ENCODE measurements around the gene MGARP. TPM values are rescaled to one million over a fixed set of nuclear protein-coding genes. Genes with fewer than 3 reads are reported as not detected.
A peak's percentile ranks its signal among the peaks of the same experiment; 100 is the strongest.
"Not testable (repeated sequence)": the region's sequence is repeated elsewhere in the genome, so short reads cannot be mapped to it uniquely, and the experiment has no call there.

MGARP gene
- total RNA-seq (2022) (not detected in 2 replicates), Bru-seq, nascent RNA (percentile 19 among the genes with signal in this experiment), BruChase-seq, experiment 1, labeled RNA remaining after a 6-hour chase (percentile 17 among the genes with signal in this experiment), BruChase-seq, experiment 2, labeled RNA remaining after a 2-hour chase (percentile 21 among the genes with signal in this experiment)
- long read RNA-seq = 0 reads

GRCh38 chr4:139279760-139280620 lies at the start of gene MGARP:
MGARP (minus strand) TSS chr4:139280225; CDS start chr4:139280158, 67 bp downstream.
- intact Hi-C loops (cut with micrococcal nuclease; ENCODE audit: unreplicated experiment) = no loop called here
- CTCF ChIA-PET = no interaction called here
- peak within 1 kb of the TSS; percentile 58 for H3K4me3 Mint-ChIP-seq (ENCODE audit: low read depth, unreplicated experiment)

GRCh38 chr4:139329665-139330200 lies 49.7 kb upstream of the MGARP start:
- H3K9me3 Mint-ChIP-seq (ENCODE audit: low read depth, unreplicated experiment) = no peaks in the 10 kb centered on the region
- CTCF ChIA-PET = no interaction called here
- BruUV-seq (replicated peaks) = no TSS peak
- peaks cover 10% of the 10 kb centered on the region for H3K36me3 Mint-ChIP-seq (ENCODE audit: insufficient read depth, unreplicated experiment)
- H3K4me1 Mint-ChIP-seq (ENCODE audit: low read depth, unreplicated experiment) = peaks cover 21% of the 10 kb centered on the region
- no peak overlapping the region for H3K27ac Mint-ChIP-seq (ENCODE audit: unreplicated experiment)
- intact Hi-C loops (cut with micrococcal nuclease; ENCODE audit: unreplicated experiment) = no loop called here
- H3K27me3 Mint-ChIP-seq (ENCODE audit: unreplicated experiment) = no peaks in the 10 kb centered on the region
- DNase-seq = no peak
- H3K4me3 Mint-ChIP-seq (ENCODE audit: low read depth, unreplicated experiment) = no peak overlapping the region
- no peak for TF ChIP-seq CTCF (IDR thresholded peaks at IDR 0.05; ENCODE audit: unreplicated experiment)

More at GRCh38 chr4:139279760-139280620, at the start of gene MGARP:
- H3K36me3 Mint-ChIP-seq (ENCODE audit: insufficient read depth, unreplicated experiment) = peaks cover 7% of the 10 kb centered on the region
- H3K27me3 Mint-ChIP-seq (ENCODE audit: unreplicated experiment) = peaks cover 12% of the 10 kb centered on the region
- H3K9me3 Mint-ChIP-seq (ENCODE audit: low read depth, unreplicated experiment) = no peaks in the 10 kb centered on the region
- DNase-seq = peak; percentile 1
- no TSS peak for BruUV-seq (replicated peaks)
- no peak for TF ChIP-seq CTCF (IDR thresholded peaks at IDR 0.05; ENCODE audit: unreplicated experiment)
- no peak within 1 kb of the TSS for H3K27ac Mint-ChIP-seq (ENCODE audit: unreplicated experiment)
- H3K4me1 Mint-ChIP-seq (ENCODE audit: low read depth, unreplicated experiment) = no peaks in the 10 kb centered on the region

- no TSS peak for BruUV-seq (replicated peaks)
- TF ChIP-seq CTCF (IDR thresholded peaks at IDR 0.05; ENCODE audit: unreplicated experiment) = no peak
- intact Hi-C loops (cut with micrococcal nuclease; ENCODE audit: unreplicated experiment) = no loop called here
- no peaks in the 10 kb centered on the region for H3K9me3 Mint-ChIP-seq (ENCODE audit: low read depth, unreplicated experiment)
- H3K27ac Mint-ChIP-seq (ENCODE audit: unreplicated experiment) = no peak overlapping the region
- H3K36me3 Mint-ChIP-seq (ENCODE audit: insufficient read depth, unreplicated experiment) = peaks cover 8% of the 10 kb centered on the region
- CTCF ChIA-PET = no interaction called here
- peaks cover 10% of the 10 kb centered on the region for H3K4me1 Mint-ChIP-seq (ENCODE audit: low read depth, unreplicated experiment)
- H3K27me3 Mint-ChIP-seq (ENCODE audit: unreplicated experiment) = no peaks in the 10 kb centered on the region
- no peak overlapping the region for H3K4me3 Mint-ChIP-seq (ENCODE audit: low read depth, unreplicated experiment)
- no peak for DNase-seq
Observed at GRCh38 chr4:139324620-139325019, 44.6 kb upstream of the MGARP start.

- H3K36me3 Mint-ChIP-seq (ENCODE audit: insufficient read depth, unreplicated experiment); BruUV-seq (replicated peaks); CTCF ChIA-PET; intact Hi-C loops (cut with micrococcal nuclease; ENCODE audit: unreplicated experiment); H3K4me3 Mint-ChIP-seq (ENCODE audit: low read depth, unreplicated experiment); DNase-seq; H3K27me3 Mint-ChIP-seq (ENCODE audit: unreplicated experiment); H3K27ac Mint-ChIP-seq (ENCODE audit: unreplicated experiment); H3K9me3 Mint-ChIP-seq (ENCODE audit: low read depth, unreplicated experiment); H3K4me1 Mint-ChIP-seq (ENCODE audit: low read depth, unreplicated experiment): not testable (repeated sequence)
Observed at GRCh38 chr4:139322541-139322940, 42.5 kb upstream of the MGARP start.

GRCh38 chr4:139322070-139322469 lies 42.0 kb upstream of the MGARP start:
- H3K27ac Mint-ChIP-seq (ENCODE audit: unreplicated experiment); CTCF ChIA-PET: not testable (repeated sequence)

More at GRCh38 chr4:139322070-139322469, 42.0 kb upstream of the MGARP start:
- H3K4me3 Mint-ChIP-seq (ENCODE audit: low read depth, unreplicated experiment); H3K9me3 Mint-ChIP-seq (ENCODE audit: low read depth, unreplicated experiment); H3K4me1 Mint-ChIP-seq (ENCODE audit: low read depth, unreplicated experiment); DNase-seq; H3K36me3 Mint-ChIP-seq (ENCODE audit: insufficient read depth, unreplicated experiment); H3K27me3 Mint-ChIP-seq (ENCODE audit: unreplicated experiment); intact Hi-C loops (cut with micrococcal nuclease; ENCODE audit: unreplicated experiment); BruUV-seq (replicated peaks): not testable (repeated sequence)

All from Calu3 (cell line).